Testis (tissue), 2 donors: Measurements from ENCODE around the gene NOVA2.

Experiments used
- POLR2A ChIP-seq: fragments of 450-650 bp; IDR thresholded peaks from one replicate; pipeline ENCODE4 v1.6.1; 2017; ENCODE audit warnings: antibody characterized with exemption, mild to moderate bottlenecking, moderate library complexity
- TF ChIP-seq, protein P1 (sequence below), 3 experiments: fragments of 450-650 bp in 2 of 3; fragments of 200-600 bp in 1 of 3; sonication (generic) in 1 of 3; IDR thresholded peaks; one replicate each; pipeline ENCODE4 v1.5.1; 2016 to 2019; ENCODE audit warnings: antibody characterized with exemption in 3 of 3, mild to moderate bottlenecking in 2 of 3, moderate library complexity in 1 of 3

DNA sequence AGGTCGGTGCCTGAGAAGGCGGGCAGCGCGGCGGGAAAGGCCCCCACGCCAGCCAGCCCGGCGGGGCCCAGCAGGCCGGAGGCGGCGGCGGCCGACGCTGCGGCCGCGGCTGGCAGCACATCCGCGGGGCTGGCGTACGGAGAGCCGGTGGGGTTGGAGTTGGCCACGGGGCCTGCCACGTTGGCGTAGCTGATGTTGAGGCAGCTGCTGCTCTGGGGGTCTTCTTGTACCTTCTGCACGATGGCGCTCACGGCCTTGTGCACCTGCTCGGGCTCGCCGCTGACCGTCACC is 33.2 kb downstream of the NOVA2 start:
- TF ChIP-seq, protein P1, sequence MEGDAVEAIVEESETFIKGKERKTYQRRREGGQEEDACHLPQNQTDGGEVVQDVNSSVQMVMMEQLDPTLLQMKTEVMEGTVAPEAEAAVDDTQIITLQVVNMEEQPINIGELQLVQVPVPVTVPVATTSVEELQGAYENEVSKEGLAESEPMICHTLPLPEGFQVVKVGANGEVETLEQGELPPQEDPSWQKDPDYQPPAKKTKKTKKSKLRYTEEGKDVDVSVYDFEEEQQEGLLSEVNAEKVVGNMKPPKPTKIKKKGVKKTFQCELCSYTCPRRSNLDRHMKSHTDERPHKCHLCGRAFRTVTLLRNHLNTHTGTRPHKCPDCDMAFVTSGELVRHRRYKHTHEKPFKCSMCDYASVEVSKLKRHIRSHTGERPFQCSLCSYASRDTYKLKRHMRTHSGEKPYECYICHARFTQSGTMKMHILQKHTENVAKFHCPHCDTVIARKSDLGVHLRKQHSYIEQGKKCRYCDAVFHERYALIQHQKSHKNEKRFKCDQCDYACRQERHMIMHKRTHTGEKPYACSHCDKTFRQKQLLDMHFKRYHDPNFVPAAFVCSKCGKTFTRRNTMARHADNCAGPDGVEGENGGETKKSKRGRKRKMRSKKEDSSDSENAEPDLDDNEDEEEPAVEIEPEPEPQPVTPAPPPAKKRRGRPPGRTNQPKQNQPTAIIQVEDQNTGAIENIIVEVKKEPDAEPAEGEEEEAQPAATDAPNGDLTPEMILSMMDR (IDR thresholded peaks at IDR 0.05): no peak
- no peak for TF ChIP-seq POLR2A
